Activated T-helper 2 cell treated with anti-CD3 and anti-CD28 coated beads, Interferon-gamma antibody, Interleukin-2, Interleukin-4, amounts not matched to agents 10 μg/mL and 5 μg/mL and 100 μg/mL, durations not matched to agents 14 hours and 24 hours and 36 hours (primary cell): ENCODE measurements around the gene DDX25. TPM values are rescaled to one million over a fixed set of nuclear protein-coding genes. Genes with fewer than 3 reads are reported as not detected.

ENCODE experiments used
- DNase-seq: peaks from one replicate; pipeline ENCODE4 v3.0.0; 2021; ENCODE audit warnings: low spot score
- H3K27ac Mint-ChIP-seq: one replicate; pipeline ENCODE4 v1.8.0; 2021; ENCODE audit warnings: mixed read lengths
- H3K27me3 Mint-ChIP-seq: one replicate; pipeline ENCODE4 v1.8.0; 2021; ENCODE audit warnings: low read depth, mixed read lengths
- H3K36me3 Mint-ChIP-seq: one replicate; pipeline ENCODE4 v1.8.0; 2021; ENCODE audit warnings: low read depth, mixed read lengths
- H3K4me1 Mint-ChIP-seq: one replicate; pipeline ENCODE4 v1.8.0; 2021; ENCODE audit warnings: low read depth, mixed read lengths
- H3K4me3 Mint-ChIP-seq: one replicate; pipeline ENCODE4 v1.8.0; 2021; ENCODE audit warnings: low read depth, mild to moderate bottlenecking, moderate library complexity, mixed read lengths
- H3K9me3 Mint-ChIP-seq: one replicate; pipeline ENCODE4 v1.8.0; 2021; ENCODE audit warnings: mixed read lengths
- intact Hi-C: fragments of 100-400 bp; cut with micrococcal nuclease; formaldehyde crosslinking; loops from one replicate; pipeline ENCODE4 v1.15.1; 2023
- total RNA-seq: library from RNA; stranded (reverse); gene quantifications from 2 replicates; pipeline ENCODE4 v1.2.3, GENCODE V29; 2022

Gene DDX25
- total RNA-seq, 1 donor from 2014 or later, result not detected

DNA sequence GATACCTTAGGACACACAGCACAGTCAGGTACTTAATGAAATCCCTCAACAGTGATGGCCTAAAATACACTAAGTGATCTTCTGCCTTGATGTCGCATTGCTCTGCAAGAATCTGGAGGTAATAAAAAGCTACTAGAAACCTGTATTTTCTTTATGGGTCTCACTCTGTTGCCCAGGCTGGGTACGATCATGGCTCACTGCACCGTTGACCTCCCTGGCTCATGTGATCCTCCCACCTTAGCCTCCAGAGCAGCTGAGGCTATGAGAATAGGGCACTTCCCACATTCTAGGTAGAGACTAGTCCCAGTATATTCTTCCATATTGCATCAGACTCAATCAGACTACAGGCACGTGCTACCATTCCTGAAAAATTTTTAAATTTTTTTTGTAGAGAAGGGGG is 63.2 kb downstream of the DDX25 start:
- Mint-ChIP-seq H3K4me1 (no peaks in the 10 kb centered on the region), H3K27ac (no peak overlapping the region), H3K9me3 (peaks cover 7% of the 10 kb centered on the region), H3K4me3 (no peak overlapping the region), H3K36me3 (peaks cover 3% of the 10 kb centered on the region), H3K27me3 (no peaks in the 10 kb centered on the region)
- intact Hi-C loops, result no loop called here
- no peak for DNase-seq

DNA sequence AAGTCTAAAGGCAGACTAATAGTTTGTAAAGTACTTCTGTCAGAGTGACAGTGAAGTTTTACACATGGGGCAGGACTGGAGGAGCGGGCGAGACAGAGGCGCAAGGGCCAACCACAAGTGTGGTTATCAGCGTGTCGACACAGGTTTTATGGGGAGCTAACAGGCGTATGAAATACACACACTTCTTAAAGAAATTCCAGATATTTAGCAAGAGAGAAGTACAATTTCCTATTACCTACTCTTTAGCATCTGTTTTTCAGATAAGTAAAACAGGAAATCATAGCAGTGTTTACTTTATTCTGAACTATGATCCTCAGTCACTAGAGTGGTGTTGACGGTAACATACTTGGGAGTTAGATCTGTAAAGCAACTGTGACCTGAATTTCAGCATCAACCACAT is 64.0 kb downstream of the DDX25 start:
- Mint-ChIP-seq H3K9me3 (no peaks in the 10 kb centered on the region), H3K27me3 (no peaks in the 10 kb centered on the region), H3K27ac (no peak overlapping the region), H3K4me3 (no peak overlapping the region), H3K36me3 (no peaks in the 10 kb centered on the region), H3K4me1 (no peaks in the 10 kb centered on the region)
- intact Hi-C loops, result no loop called here
- no peak for DNase-seq

DNA sequence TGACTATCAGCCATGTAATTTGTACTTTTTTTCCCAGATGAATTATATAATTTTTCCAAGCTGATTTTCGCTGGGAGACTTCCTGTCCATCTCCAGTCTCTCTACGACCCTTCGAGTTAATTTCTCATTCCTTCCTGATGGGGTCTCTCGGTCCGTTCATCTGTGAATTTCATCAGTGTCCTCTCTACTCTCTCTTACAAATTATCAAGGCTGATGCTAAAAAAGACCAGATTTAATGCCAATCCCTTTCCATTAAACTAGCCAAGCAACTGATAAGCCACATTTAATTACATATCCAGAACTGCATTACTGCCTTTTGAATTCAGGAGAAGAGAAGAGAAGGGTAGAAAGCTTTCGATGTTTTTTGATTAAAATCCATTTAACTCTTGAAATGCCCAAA is 67.3 kb downstream of the DDX25 start:
- intact Hi-C loops, result no loop called here
- H3K27ac Mint-ChIP-seq, result no peak overlapping the region
- H3K9me3 Mint-ChIP-seq, result no peaks in the 10 kb centered on the region

DNA sequence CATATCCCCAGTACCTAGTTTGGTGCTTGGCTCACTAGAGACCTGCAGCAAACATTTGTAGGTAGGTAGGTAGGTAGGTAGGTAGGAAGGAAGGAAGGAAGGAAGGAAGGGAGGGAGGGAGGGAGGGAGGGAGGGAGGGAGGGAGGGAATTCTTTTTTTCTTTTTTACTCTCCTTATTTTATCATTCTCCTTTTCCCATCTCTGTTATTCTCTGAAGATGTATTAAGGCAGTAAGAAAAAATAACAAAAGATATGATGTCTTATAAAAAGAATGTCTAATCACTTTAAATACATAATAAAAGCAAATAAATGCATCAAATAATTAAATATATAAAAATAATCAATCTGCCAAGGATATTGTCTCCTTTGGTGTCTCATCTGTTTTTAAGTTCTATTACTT is 70.0 kb downstream of the DDX25 start:
- H3K27me3 Mint-ChIP-seq, result no peaks in the 10 kb centered on the region
- no peaks in the 10 kb centered on the region for H3K9me3 Mint-ChIP-seq
- no peak overlapping the region for H3K27ac Mint-ChIP-seq
- H3K36me3 Mint-ChIP-seq, result no peaks in the 10 kb centered on the region
- intact Hi-C loops, result no loop called here
- no peaks in the 10 kb centered on the region for H3K4me1 Mint-ChIP-seq
- no peak overlapping the region for H3K4me3 Mint-ChIP-seq
- DNase-seq, result no peak

More for the DNA sequence above, 67.3 kb downstream of the DDX25 start:
- Mint-ChIP-seq H3K4me1 (no peaks in the 10 kb centered on the region), H3K36me3 (no peaks in the 10 kb centered on the region), H3K27me3 (no peaks in the 10 kb centered on the region), H3K4me3 (no peak overlapping the region)
- DNase-seq, result no peak

DNA sequence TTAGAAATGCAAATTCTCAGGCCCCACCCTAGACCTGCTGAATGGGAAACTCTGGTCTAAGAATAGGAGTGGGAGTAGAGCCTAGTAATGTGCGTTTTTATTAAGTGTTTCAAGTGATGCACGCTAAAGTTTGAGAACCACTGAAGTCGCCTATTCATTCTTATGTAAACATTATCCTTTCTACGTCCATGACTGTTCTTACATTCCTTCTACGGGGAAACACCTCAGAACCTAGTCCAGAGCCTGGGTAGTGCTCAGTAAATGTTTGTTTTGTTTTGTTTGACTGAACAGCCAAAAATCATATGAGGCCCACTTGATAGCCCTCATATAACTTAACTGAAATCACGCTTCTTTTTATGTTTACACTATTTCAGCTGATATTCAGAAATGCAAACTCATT is 71.3 kb downstream of the DDX25 start:
- H3K9me3 Mint-ChIP-seq, result no peaks in the 10 kb centered on the region
- peaks cover 2% of the 10 kb centered on the region for H3K4me1 Mint-ChIP-seq
- DNase-seq, result no peak
- intact Hi-C loops, result no loop called here
- no peaks in the 10 kb centered on the region for H3K27me3 Mint-ChIP-seq
- no peak overlapping the region for H3K27ac Mint-ChIP-seq
- no peaks in the 10 kb centered on the region for H3K36me3 Mint-ChIP-seq
- H3K4me3 Mint-ChIP-seq, result no peak overlapping the region

DNA sequence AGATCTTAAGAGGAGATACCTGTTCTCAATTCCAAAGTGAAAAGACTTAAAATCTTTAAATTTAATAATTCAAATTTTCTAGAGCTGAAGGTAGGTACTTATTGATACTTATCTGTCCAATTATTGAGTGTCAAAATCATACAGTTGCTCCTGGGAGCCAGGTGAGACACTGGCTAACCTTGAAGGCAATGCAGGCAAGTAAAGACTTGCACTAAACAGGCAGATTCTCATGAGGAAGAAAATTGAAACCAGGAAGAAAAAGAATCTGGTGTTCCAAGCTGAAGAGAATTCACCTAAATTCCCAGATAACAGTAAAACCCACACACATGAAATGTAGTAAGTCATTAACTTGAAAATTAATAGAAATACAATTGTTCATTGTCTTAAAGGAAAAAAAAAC is 71.8 kb downstream of the DDX25 start:
- Mint-ChIP-seq H3K36me3 (no peaks in the 10 kb centered on the region), H3K9me3 (no peaks in the 10 kb centered on the region), H3K27ac (no peak overlapping the region), H3K4me3 (no peak overlapping the region), H3K27me3 (no peaks in the 10 kb centered on the region), H3K4me1 (peaks cover 2% of the 10 kb centered on the region)
- intact Hi-C loops, result no loop called here
- DNase-seq, result no peak

DNA sequence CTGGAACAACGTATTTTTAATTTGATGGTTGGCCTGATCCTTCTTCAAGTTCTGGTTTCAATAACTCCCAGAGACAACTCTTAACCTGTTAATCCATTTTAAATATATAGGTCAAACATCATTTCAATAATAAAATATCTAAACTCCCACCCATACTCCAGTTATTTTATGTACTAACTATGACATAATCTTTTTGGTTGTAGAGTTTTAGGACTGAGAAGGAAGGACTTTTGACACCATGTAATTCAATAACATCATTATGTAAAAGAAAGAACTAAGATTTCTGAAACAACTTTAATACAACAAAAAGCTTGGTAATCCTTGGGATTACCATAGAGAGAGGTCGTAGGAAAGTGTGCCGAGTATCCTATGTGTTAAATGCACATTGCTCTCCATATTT is 73.0 kb downstream of the DDX25 start:
- Mint-ChIP-seq H3K9me3 (no peaks in the 10 kb centered on the region), H3K27me3 (no peaks in the 10 kb centered on the region), H3K4me3 (no peak overlapping the region), H3K36me3 (no peaks in the 10 kb centered on the region), H3K27ac (no peak overlapping the region), H3K4me1 (peaks cover 2% of the 10 kb centered on the region)
- intact Hi-C loops, result no loop called here
- no peak for DNase-seq

DNA sequence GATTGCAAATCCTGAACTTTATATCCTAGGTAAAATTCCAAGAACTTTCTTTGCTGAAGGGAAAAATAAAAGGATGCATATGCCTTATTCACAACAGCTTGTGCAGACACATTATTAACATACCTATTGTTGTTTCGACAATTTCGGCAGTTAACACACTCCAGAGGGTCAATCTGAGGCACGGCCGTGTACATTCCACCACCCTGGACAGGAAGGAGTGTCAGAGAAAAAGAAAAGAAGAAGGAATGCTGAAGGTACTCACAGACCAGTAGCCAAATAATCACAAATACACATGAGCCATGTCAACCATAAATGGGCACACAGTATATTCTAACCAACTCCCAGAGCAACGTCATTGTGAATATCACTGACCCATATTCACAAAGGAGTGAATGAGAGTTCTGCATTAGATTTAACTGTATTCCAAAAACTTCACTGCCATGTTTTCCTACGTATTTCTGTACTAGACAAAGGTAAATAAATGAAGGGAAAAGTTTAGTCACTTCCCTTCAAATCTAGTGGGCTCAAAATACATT is 73.9 kb downstream of the DDX25 start:
- peaks cover 2% of the 10 kb centered on the region for H3K4me1 Mint-ChIP-seq
- H3K9me3 Mint-ChIP-seq, result no peaks in the 10 kb centered on the region
- no peak overlapping the region for H3K27ac Mint-ChIP-seq
- intact Hi-C loops, result no loop called here
- DNase-seq, result no peak
- no peaks in the 10 kb centered on the region for H3K36me3 Mint-ChIP-seq
- no peaks in the 10 kb centered on the region for H3K27me3 Mint-ChIP-seq
- no peak overlapping the region for H3K4me3 Mint-ChIP-seq

Other genes starting within 250 kb of the DDX25 start
- gene ACRV1, start 223.7 kb upstream of the DDX25 start, total RNA-seq, result not detected in 2 replicates
- gene PATE1, start 158.2 kb upstream of the DDX25 start, total RNA-seq, result not detected in 2 replicates
- not detected in 2 replicates for gene PATE2, start 125.7 kb upstream of the DDX25 start, total RNA-seq
- gene PATE3, start 116.4 kb upstream of the DDX25 start, total RNA-seq, result not detected in 2 replicates
- gene PATE4, start 71.2 kb upstream of the DDX25 start, total RNA-seq, result not detected in 2 replicates
- gene HYLS1, start 16.8 kb upstream of the DDX25 start, total RNA-seq, result 12.0 and 12.5 TPM in 2 replicates
- gene PUS3, start 1.3 kb upstream of the DDX25 start, total RNA-seq, result 16.0 and 17.0 TPM in 2 replicates
- gene VSIG10L2, start 41.5 kb downstream of the DDX25 start, total RNA-seq, result not detected in 2 replicates
- gene CDON, start 158.4 kb downstream of the DDX25 start, total RNA-seq, result 3.2 and 3.5 TPM in 2 replicates